ENCODE results near the gene CARMIL1.

DNA sequence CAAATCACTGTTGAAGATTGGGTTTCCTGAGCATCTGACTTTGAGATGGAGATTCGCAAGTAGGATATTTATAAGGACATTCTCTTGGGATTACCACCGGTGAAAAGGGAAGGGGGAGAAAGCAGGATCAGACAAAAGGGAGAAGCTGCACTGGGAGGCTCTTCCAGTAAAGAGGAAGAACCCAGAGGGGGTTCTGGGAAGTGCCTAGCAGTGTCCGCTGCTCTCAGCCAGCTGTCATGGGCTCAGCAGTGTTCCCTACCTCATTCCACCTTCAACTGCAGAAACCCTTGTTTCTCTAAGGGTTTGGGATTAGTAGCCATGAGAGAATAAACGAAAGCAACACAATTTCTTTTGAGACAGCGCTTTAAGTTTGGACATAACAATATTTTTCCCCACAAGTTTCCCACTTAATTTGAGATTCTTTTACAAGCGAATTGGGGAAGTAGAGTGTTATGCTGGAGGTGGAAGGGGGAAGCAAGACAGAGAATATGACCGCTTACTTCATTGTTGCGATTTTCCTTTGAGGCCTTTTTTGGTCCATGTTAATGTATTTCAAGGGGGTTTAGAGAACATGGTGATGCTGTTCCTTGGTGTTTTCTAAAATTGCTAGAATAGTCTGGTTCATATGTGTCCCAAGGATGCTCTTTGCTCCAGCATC lies 218.3 kb downstream of the CARMIL1 start:
- TF ChIP-seq ELF4 (IDR thresholded peaks at IDR 0.05) (no peak), FOXM1 (IDR thresholded peaks at IDR 0.05; ENCODE audit: borderline replicate concordance) (no peak), SP1 (IDR thresholded peaks at IDR 0.05) (no peak), FOXA1 (IDR thresholded peaks at IDR 0.05) (no peak), FOXK2 (IDR thresholded peaks at IDR 0.05) (no peak), LEF1 (IDR thresholded peaks at IDR 0.05; ENCODE audit: borderline replicate concordance) (no peak), L3MBTL2 (conservative IDR thresholded peaks at IDR 0.05) (no peak), HDGF (IDR thresholded peaks at IDR 0.05; ENCODE audit: borderline replicate concordance) (no peak), ARNT (IDR thresholded peaks at IDR 0.05) (no peak), ZNF384 (IDR thresholded peaks at IDR 0.05) (no peak)

Measured in HEK293T (cell line).